GM04504 (cell line): Measurements from ENCODE around the gene ZNF462.
"Not testable (repeated sequence)": the region's sequence is repeated elsewhere in the genome, so short reads cannot be mapped to it uniquely, and the experiment has no call there.

Experiments
- DNase-seq: peaks from one replicate; pipeline ENCODE4 v3.0.0-alpha.2; 2012; ENCODE audit warnings: low read depth

Gene ZNF462

GRCh38 chr9:106887066-106887465 lies 24.1 kb downstream of the ZNF462 start:
- DNase-seq, result no peak

GRCh38 chr9:106889061-106889590 lies 26.2 kb downstream of the ZNF462 start:
- DNase-seq, result no peak

- no peak for DNase-seq
Measured at GRCh38 chr9:106890608-106891007, 27.6 kb downstream of the ZNF462 start.

GRCh38 chr9:106891286-106891685 lies 28.3 kb downstream of the ZNF462 start:
- no peak for DNase-seq

GRCh38 chr9:106892632-106893031 lies 29.7 kb downstream of the ZNF462 start:
- DNase-seq, result peak; percentile 91

- peak; percentile 25 for DNase-seq
Measured at GRCh38 chr9:106893088-106893487, 30.1 kb downstream of the ZNF462 start.

GRCh38 chr9:106896695-106897094 lies 33.7 kb downstream of the ZNF462 start:
- no peak for DNase-seq

GRCh38 chr9:106897236-106897635 lies 34.3 kb downstream of the ZNF462 start:
- DNase-seq, result peak; percentile 51

GRCh38 chr9:106897751-106898150 lies 34.8 kb downstream of the ZNF462 start:
- DNase-seq, result no peak

- DNase-seq, result not testable (repeated sequence)
Measured at GRCh38 chr9:106900523-106900922, 37.6 kb downstream of the ZNF462 start.

- DNase-seq, result no peak
Measured at GRCh38 chr9:106906129-106906528, 43.2 kb downstream of the ZNF462 start.

- no peak for DNase-seq
Measured at GRCh38 chr9:106911951-106912350, 49.0 kb downstream of the ZNF462 start.

- DNase-seq, result no peak
Measured at GRCh38 chr9:106913276-106913675, 50.3 kb downstream of the ZNF462 start.

- DNase-seq, result no peak
Measured at GRCh38 chr9:106915851-106916250, 52.9 kb downstream of the ZNF462 start.

GRCh38 chr9:106916466-106917235 lies 53.7 kb downstream of the ZNF462 start:
- DNase-seq, result peak; percentile 50

- DNase-seq, result no peak
Measured at GRCh38 chr9:106918825-106919509, 56.0 kb downstream of the ZNF462 start.

- no peak for DNase-seq
Measured at GRCh38 chr9:106920091-106920490, 57.1 kb downstream of the ZNF462 start.

- DNase-seq, result no peak
Measured at GRCh38 chr9:106920701-106921283, 57.8 kb downstream of the ZNF462 start.

- DNase-seq, result no peak
Measured at GRCh38 chr9:106921341-106921899, 58.5 kb downstream of the ZNF462 start.

- DNase-seq, result no peak
Measured at GRCh38 chr9:106922026-106922425, 59.1 kb downstream of the ZNF462 start.

- DNase-seq, result no peak
Measured at GRCh38 chr9:106925392-106925791, 62.4 kb downstream of the ZNF462 start.

GRCh38 chr9:106927916-106928315 lies 65.0 kb downstream of the ZNF462 start:
- no peak for DNase-seq

- DNase-seq, result no peak
Measured at GRCh38 chr9:106928350-106928749, 65.4 kb downstream of the ZNF462 start.
